GM12878 (cell line): ENCODE data around the gene SUSD6. TPM values are rescaled to one million over a fixed set of nuclear protein-coding genes. Genes with fewer than 3 reads are reported as not detected.

Experiments
- CBX5 ChIP-seq: sonication (generic); IDR thresholded peaks from 2 replicates; pipeline ENCODE4 v1.6.1; 2016; ENCODE audit warnings: low read depth, moderate library complexity, mild to moderate bottlenecking, inconsistent platforms
- CREB1 ChIP-seq: IDR thresholded peaks from 2 replicates; pipeline ENCODE4 v1.6.1; 2012; ENCODE audit warnings: low read depth, mild to moderate bottlenecking, inconsistent platforms
- ESRRA ChIP-seq: IDR thresholded peaks from 2 replicates; pipeline ENCODE4 v1.6.1; 2012; ENCODE audit warnings: mild to moderate bottlenecking, low read length, improper control_type of control experiment
- IKZF2 ChIP-seq, 2 experiments: fragments of 450-650 bp; IDR thresholded peaks; 2 replicates each; pipeline ENCODE4 v1.6.1; 2017; ENCODE audit warnings: mild to moderate bottlenecking in 2 of 2, moderate library complexity in 2 of 2
- JUND ChIP-seq: IDR thresholded peaks from 2 replicates; pipeline ENCODE4 v1.6.1; 2012; ENCODE audit warnings: low read depth, mild to moderate bottlenecking, low read length, improper control_type of control experiment, moderate library complexity
- MEF2A ChIP-seq: IDR thresholded peaks from 2 replicates; pipeline ENCODE4 v1.6.1; 2011; ENCODE audit warnings: low read depth, mild to moderate bottlenecking, low read length, moderate library complexity; ENCODE audit not compliant: insufficient read depth
- MTA2 ChIP-seq: fragments of 450-650 bp; IDR thresholded peaks from 2 replicates; pipeline ENCODE4 v1.6.1; 2016; ENCODE audit warnings: low read depth, mild to moderate bottlenecking, moderate library complexity
- MYC ChIP-seq: IDR thresholded peaks from 2 replicates; pipeline ENCODE4 v1.6.1; 2011; ENCODE audit warnings: mild to moderate bottlenecking, low read length, moderate library complexity, inconsistent platforms; ENCODE audit not compliant: insufficient read depth, insufficient replicate concordance, insufficient read length, severe bottlenecking
- NR2F1 ChIP-seq: fragments of 450-650 bp; conservative IDR thresholded peaks from 2 replicates; pipeline ENCODE4 v1.6.1; 2017; ENCODE audit warnings: mild to moderate bottlenecking
- PKNOX1 ChIP-seq: fragments of 450-650 bp; IDR thresholded peaks from 2 replicates; pipeline ENCODE4 v1.6.1; 2016; ENCODE audit warnings: mild to moderate bottlenecking
- RB1 ChIP-seq: fragments of 450-650 bp; formaldehyde crosslinking; IDR thresholded peaks from 2 replicates; pipeline ENCODE4 v1.6.1; 2017; ENCODE audit warnings: mild to moderate bottlenecking, borderline replicate concordance
- REST ChIP-seq: IDR thresholded peaks from 2 replicates; pipeline ENCODE4 v1.6.1; 2012; ENCODE audit warnings: mild to moderate bottlenecking, low read depth, low read length
- RUNX3 ChIP-seq: IDR thresholded peaks from 2 replicates; pipeline ENCODE4 v1.6.1; 2012; ENCODE audit warnings: low read length, inconsistent platforms
- SPI1 ChIP-seq: IDR thresholded peaks from 2 replicates; pipeline ENCODE4 v1.6.1; 2011; ENCODE audit warnings: low read depth, mild to moderate bottlenecking, low read length, moderate library complexity, borderline replicate concordance; ENCODE audit not compliant: insufficient read depth
- STAT3 ChIP-seq: IDR thresholded peaks from 2 replicates; pipeline ENCODE4 v1.6.1; 2011; ENCODE audit warnings: low read depth, low read length, improper control_type of control experiment
- TARDBP ChIP-seq: IDR thresholded peaks from 2 replicates; pipeline ENCODE4 v1.6.1; 2016; ENCODE audit warnings: borderline replicate concordance
- ZNF622 ChIP-seq: fragments of 450-650 bp; IDR thresholded peaks from 2 replicates; pipeline ENCODE4 v1.6.1; 2017; ENCODE audit warnings: mild to moderate bottlenecking, inconsistent platforms
- polyA plus RNA-seq, 11 experiments: library from polyadenylated mRNA; depleted of rRNA in 4 of 11; unstranded in 6 of 11; stranded (reverse) in 5 of 11; fragments of >200 nt; fragmentation: Nextera tagmentation in 4 of 11; fragmentation: Illumina TruSeq in 1 of 11; extraction: Ambion mirVana in 4 of 11; extraction: Trizol in 1 of 11; gene quantifications; 1 replicate in 1 of 11; 2 replicates in 10 of 11; pipeline versions ENCODE4 v1.2.1 to v1.2.3, GENCODE V29; 2011 to 2016; ENCODE audit warnings: inconsistent platforms in 2 of 11, missing spikeins in 2 of 11, low read depth in 1 of 11
- total RNA-seq, 4 experiments: library from RNA; depleted of rRNA in 3 of 4; stranded (reverse); fragments of >200 nt in 3 of 4; fragmentation: Illumina TruSeq in 1 of 4; extraction: Trizol in 1 of 4; gene quantifications; 2 replicates each; pipeline versions ENCODE4 v1.2.1 to v1.2.3, GENCODE V29; 2013 to 2021
- TF ChIP-seq, protein P1 (sequence below): fragments of 150-350 bp; IDR thresholded peaks from 2 replicates; pipeline ENCODE4 v1.6.1; 2016; ENCODE audit warnings: low read depth, low read length
- TF ChIP-seq, protein P2 (sequence below): fragments of 450-650 bp; IDR thresholded peaks from 2 replicates; pipeline ENCODE4 v1.6.1; 2018; ENCODE audit warnings: mild to moderate bottlenecking, low read depth, moderate library complexity; ENCODE audit not compliant: partially characterized antibody

Gene SUSD6
- total and polyA plus RNA-seq, 10 of the 15 experiments (the other 5 are each of a cell fraction or from before 2014, with no cell fraction given): 6.6 to 39.8 (median 20.2) TPM

GRCh38 chr14:69652942-69653684 is 41.7 kb downstream of the SUSD6 start (continued):
- TF ChIP-seq, protein P1, sequence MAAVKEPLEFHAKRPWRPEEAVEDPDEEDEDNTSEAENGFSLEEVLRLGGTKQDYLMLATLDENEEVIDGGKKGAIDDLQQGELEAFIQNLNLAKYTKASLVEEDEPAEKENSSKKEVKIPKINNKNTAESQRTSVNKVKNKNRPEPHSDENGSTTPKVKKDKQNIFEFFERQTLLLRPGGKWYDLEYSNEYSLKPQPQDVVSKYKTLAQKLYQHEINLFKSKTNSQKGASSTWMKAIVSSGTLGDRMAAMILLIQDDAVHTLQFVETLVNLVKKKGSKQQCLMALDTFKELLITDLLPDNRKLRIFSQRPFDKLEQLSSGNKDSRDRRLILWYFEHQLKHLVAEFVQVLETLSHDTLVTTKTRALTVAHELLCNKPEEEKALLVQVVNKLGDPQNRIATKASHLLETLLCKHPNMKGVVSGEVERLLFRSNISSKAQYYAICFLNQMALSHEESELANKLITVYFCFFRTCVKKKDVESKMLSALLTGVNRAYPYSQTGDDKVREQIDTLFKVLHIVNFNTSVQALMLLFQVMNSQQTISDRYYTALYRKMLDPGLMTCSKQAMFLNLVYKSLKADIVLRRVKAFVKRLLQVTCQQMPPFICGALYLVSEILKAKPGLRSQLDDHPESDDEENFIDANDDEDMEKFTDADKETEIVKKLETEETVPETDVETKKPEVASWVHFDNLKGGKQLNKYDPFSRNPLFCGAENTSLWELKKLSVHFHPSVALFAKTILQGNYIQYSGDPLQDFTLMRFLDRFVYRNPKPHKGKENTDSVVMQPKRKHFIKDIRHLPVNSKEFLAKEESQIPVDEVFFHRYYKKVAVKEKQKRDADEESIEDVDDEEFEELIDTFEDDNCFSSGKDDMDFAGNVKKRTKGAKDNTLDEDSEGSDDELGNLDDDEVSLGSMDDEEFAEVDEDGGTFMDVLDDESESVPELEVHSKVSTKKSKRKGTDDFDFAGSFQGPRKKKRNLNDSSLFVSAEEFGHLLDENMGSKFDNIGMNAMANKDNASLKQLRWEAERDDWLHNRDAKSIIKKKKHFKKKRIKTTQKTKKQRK: no peak
- no peak for TF ChIP-seq REST
- TF ChIP-seq STAT3: no peak
- peak; percentile 72 for TF ChIP-seq RUNX3
- peak; percentile 29 to 48; a peak in 2 of 4 replicates for TF ChIP-seq IKZF2 (IDR thresholded peaks at IDR 0.05)
- TF ChIP-seq TARDBP: no peak
- TF ChIP-seq SPI1: peak; percentile 67; the same call in 1 of the 2 replicates
- TF ChIP-seq RB1: no peak
- TF ChIP-seq NR2F1: peak; percentile 79
- TF ChIP-seq PKNOX1: no peak
- TF ChIP-seq CBX5: no peak
- no peak for TF ChIP-seq ZNF622
- no peak for TF ChIP-seq MTA2
- TF ChIP-seq CREB1: peak; percentile 53
- no peak for TF ChIP-seq MEF2A
- TF ChIP-seq, protein P2, sequence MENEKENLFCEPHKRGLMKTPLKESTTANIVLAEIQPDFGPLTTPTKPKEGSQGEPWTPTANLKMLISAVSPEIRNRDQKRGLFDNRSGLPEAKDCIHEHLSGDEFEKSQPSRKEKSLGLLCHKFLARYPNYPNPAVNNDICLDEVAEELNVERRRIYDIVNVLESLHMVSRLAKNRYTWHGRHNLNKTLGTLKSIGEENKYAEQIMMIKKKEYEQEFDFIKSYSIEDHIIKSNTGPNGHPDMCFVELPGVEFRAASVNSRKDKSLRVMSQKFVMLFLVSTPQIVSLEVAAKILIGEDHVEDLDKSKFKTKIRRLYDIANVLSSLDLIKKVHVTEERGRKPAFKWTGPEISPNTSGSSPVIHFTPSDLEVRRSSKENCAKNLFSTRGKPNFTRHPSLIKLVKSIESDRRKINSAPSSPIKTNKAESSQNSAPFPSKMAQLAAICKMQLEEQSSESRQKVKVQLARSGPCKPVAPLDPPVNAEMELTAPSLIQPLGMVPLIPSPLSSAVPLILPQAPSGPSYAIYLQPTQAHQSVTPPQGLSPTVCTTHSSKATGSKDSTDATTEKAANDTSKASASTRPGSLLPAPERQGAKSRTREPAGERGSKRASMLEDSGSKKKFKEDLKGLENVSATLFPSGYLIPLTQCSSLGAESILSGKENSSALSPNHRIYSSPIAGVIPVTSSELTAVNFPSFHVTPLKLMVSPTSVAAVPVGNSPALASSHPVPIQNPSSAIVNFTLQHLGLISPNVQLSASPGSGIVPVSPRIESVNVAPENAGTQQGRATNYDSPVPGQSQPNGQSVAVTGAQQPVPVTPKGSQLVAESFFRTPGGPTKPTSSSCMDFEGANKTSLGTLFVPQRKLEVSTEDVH: no peak
- no peak for TF ChIP-seq JUND
- no peak for TF ChIP-seq MYC
- TF ChIP-seq ESRRA: peak; percentile 86; the same call in 1 of the 2 replicates
